ENCODE data around the gene PHF21A.
"Not testable (repeated sequence)": the region's sequence is repeated elsewhere in the genome, so short reads cannot be mapped to it uniquely, and the experiment has no call there.

PHF21A gene

DNA sequence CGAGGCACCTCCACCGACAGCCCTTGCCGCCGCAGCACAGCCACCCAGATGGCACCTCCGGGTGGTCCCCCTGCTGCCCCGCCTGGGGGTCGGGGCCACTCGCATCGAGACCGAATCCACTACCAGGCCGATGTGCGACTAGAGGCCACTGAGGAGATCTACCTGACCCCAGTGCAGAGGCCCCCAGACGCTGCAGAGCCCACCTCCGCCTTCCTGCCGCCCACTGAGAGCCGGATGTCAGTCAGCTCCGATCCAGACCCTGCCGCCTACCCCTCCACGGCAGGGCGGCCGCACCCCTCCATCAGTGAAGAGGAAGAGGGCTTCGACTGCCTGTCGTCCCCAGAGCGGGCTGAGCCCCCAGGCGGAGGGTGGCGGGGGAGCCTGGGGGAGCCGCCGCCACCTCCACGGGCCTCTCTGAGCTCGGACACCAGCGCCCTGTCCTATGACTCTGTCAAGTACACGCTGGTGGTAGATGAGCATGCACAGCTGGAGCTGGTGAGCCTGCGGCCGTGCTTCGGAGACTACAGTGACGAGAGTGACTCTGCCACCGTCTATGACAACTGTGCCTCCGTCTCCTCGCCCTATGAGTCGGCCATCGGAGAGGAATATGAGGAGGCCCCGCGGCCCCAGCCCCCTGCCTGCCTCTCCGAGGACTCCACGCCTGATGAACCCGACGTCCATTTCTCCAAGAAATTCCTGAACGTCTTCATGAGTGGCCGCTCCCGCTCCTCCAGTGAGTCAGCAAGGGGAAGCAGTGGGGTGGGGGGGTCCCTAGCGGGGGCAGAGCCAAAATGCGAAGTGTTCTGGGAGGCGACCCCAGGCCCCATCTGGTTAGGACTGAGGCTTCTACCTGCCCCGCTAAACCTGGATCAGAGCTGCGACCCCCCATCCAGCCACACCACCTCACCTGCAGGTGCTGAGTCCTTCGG lies 218.5 kb downstream of the PHF21A start:
- no peak for DNase-seq (ENCODE audit: low read depth)

DNA sequence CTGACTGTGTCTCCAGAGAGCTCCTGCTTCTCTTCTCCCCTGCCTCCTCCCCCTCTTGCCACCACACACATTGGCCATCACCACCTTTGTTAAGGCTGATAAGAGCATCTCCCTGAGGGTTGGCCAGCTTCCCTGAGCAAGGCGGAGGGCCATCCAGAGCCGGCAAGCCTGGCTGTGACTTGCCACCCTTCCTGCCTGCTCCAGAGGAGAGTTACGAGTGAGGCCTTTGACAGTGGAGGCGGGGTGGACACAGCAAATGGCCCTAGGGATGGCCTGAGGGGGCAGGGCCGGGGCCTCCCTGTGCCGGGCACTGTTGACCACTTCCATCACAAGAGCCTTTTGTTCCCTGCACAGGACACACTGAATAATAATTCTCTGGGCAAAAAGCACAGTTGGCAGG lies 219.6 kb downstream of the PHF21A start:
- no peak for DNase-seq (ENCODE audit: low read depth)

DNA sequence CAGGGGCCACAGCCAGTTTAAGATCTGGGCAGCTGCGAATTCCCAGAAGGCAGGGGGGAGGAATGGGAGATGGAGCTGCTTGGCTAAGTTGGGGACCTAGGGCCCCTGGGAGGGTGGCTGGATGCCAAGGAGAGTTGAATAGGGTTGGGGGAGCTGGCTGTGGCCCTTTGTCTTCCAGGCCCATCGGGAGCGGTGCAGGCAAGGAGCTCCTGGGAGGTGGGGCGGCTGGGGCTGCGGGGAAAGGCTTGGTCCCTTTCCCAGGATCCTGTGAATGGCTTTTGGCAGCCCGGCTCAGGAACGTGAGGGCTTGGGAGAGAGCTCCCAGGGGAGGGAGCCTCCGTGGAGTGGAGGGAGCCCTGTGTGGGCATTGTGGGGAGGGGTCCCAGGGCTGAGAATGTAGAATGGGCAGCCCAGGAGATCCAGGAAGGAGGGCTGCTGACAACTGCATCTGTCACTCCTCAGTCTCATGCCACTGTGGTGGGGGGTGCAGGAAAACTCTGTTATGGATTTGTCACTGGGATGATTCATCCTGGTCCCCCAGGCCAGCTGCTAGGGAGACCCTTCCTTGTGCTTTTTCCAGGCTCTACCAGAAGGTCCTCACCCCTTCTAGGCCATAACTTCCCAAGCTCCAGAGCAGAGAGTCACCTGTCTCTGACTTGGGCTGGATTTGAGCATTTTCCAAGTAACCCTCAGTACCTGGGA lies 220.2 kb downstream of the PHF21A start:
- no peak for DNase-seq (ENCODE audit: low read depth)

DNA sequence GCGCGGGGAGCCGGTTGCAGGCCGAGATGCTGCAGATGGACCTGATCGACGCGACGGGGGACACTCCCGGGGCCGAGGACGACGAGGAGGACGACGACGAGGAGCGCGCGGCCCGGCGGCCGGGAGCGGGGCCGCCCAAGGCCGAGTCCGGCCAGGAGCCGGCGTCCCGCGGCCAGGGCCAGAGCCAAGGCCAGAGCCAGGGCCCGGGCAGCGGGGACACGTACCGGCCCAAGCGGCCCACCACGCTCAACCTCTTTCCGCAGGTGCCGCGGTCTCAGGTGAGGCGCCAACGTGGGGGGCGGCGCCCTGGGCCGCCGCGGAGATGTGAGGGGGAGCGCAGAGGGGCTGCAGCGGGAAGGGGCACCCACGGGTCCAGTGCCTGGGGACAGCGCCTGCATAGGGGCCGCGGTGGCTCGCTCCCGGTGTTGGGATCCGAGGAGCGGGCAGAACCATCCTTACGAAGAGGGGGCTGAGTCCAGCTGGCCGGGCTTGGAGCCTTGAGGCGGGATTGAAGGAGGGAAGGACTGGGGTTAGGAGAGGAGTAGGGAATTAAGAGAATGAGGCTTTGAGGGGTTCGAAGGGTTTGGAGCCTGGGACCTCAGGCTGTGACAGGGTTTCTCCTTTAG lies 221.0 kb downstream of the PHF21A start:
- not testable (repeated sequence) for DNase-seq (ENCODE audit: low read depth)

DNA sequence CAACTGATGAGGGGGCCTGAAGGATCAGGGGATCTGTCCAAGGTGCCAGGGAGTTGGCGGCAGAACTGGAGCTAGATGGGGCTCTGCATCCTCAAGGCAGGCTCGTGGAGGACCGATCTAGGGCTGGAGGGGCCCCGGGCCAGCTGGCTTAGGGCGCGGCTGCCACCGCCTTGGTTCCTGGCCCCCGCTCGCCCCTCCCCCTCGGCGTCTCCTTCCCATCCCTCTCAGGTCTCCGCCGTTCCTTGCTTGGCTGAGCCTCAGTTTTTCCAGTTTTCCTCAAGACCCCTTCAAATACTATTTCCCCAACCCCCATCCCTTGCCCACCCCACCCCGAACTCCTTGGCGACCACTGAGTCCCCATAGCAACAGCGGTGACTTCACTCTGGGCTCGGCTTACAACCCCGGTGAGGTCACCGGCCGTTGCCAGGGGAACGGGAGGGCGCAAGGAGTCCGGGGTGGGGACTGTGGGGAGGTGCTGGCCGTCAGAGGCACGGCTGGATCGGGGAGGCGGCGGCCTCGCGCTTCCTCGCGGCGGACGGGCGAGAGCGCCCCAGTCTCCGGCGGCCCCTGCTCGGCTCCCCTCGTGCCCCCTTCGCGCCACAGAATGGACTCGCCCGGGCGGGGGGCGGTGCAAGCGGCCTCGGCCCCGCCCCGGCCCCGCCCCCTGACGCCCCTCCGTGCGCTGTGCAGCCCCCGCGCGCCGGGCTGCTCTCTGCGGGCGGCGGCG lies 221.6 kb downstream of the PHF21A start:
- peak; percentile 27 for DNase-seq (ENCODE audit: low read depth)

DNA sequence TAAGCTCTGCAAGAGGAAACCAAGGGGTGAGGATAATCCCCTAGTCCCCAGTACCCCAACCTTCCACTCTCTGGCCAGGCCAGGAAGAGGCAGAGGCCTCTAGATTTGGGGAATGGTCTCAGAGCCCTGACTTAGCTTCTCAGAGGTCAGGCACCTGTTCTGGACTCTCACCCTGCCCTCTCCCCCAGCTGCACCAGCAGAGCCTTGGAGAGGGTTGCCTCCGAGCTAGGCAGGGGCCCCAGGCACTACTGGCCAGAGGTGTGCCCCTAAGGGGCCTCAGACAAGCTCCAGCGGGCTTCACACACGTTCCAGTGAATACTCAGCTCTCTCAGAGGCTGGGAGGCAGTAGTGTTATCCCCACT lies 222.2 kb downstream of the PHF21A start:
- DNase-seq (ENCODE audit: low read depth): no peak

DNA sequence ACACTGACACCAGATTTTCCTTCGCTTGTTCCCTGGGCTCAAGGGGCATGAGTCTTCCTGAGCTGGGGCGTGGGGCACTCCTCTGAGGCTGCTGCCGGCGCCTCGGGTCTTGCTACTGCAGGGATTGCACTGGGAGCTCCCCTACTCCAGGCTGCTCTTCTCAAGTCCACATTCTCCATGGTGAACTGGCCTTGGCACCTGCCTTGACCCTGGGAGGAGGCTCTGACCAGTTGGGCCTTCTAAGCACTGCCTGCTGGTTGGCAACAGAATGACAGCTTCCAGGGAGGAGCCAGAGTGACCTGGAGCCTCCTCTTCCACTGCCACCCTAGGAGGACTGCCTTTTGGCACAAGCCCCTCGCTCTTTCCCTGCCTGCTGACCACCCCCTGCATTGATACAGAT lies 223.7 kb downstream of the PHF21A start:
- no peak for DNase-seq (ENCODE audit: low read depth)

DNA sequence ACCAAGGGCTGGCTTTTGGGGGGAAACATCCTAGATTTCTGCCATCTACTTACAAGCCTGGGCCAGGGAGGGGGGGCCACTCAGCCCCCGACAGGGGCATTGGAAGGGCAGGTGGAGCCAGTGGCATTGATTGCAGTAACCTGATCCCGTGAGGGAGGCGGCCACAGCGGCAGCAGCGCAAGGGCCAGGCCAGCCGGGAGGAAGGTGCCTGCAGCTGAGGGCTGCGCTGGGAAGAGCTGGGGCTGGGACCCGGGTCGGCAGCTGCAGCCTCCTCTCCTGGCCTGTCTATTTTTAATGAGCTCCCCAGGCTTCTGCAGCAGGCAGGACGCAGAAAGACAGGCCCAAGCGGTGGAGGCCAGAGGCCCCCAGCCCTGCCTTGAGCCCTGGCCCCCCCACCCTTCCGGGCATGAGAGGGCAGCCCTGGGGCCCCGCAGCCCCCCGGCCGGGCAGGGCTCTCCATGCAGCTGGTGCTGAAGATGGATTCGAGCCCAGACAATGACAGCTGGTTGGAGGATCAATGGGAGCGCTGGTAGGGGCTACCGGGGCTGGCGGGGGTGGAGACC lies 224.8 kb downstream of the PHF21A start:
- DNase-seq (ENCODE audit: low read depth): no peak

DNA sequence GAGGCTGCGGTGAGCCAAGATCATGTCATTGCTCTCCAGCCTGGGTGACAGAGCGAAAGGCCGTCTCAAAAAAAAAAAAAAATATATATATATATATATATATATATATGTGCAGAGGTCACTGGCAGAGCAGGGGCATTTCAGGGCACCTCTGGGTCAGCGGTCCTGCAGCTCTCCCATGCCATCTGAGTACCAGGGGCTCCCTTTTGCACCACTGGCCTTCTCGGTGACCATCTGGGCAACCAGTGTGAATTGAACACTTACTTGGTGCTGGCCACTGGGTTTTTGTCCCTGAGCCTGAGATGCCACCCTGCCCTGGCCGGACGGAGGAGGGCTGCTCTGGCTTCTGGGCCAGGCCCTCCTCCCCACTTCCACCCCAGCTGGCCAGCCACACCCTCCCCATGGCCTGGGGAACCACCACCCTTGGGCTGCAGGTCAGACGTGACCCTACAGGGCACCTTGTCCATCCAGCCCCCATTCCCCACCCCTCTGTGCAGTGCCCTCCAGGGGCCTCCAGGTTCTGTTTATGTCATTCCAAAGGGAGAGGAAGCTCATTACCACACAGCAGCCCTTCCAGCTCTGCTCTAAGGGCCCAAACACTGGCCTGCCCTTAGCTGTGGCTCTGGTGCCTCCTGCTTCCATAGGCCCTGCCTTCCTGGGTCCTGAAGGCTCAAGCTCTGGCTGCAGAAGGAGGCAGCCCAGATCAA lies 225.5 kb downstream of the PHF21A start:
- DNase-seq (ENCODE audit: low read depth): no peak

DNA sequence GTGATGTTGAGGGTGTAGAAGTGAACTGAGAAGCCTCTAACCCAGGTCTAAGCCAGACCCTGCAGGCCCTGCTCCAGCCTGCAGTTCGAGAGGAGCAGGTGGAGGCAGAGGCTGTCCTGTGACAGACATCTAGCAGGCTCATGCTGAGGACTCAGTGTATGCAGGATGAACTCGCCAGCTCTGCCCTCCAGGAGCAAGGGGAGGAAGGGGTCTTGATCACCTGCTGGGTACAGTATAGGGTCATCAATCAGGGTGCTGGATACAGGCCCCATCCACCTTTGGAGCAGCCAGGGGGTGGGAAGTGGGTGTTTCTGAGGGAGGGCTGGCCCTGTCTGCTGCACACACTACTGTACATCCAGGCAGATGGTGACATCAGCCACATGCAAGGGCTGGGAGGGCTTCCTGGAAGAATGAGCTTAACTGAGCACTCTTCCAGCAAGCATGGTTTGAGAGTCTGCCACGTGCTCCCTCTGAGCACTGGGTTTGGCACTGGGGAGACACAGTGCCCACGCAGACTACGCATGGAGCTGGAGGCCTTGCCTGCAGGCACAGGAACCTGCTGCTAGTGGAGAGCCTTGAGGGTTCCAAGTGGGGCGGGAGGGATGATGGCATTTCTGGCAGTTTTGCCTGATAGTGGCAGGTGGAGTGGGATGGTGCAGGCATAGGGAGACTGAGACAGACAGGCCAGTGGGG lies 226.6 kb downstream of the PHF21A start:
- no peak for DNase-seq (ENCODE audit: low read depth)

DNA sequence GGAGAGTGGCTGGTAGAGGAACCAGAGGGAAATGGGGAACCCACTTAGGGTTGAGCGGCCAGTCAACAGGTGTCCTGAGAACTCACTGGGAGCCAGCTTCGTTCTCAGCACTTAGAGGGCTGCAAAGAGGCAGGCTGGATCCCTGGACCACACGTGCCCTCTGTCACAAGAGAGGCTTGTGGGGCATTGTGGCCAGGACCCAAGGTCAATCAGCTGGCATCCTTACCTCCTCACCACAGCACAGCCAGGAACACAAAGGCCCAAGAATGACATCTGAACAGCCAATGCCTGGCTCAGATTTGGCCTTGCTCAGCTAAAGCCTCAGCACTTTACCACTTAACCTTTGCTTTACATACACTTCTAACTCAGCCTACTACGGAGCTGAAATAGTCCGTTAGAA lies 228.4 kb downstream of the PHF21A start:
- no peak for DNase-seq (ENCODE audit: low read depth)

DNA sequence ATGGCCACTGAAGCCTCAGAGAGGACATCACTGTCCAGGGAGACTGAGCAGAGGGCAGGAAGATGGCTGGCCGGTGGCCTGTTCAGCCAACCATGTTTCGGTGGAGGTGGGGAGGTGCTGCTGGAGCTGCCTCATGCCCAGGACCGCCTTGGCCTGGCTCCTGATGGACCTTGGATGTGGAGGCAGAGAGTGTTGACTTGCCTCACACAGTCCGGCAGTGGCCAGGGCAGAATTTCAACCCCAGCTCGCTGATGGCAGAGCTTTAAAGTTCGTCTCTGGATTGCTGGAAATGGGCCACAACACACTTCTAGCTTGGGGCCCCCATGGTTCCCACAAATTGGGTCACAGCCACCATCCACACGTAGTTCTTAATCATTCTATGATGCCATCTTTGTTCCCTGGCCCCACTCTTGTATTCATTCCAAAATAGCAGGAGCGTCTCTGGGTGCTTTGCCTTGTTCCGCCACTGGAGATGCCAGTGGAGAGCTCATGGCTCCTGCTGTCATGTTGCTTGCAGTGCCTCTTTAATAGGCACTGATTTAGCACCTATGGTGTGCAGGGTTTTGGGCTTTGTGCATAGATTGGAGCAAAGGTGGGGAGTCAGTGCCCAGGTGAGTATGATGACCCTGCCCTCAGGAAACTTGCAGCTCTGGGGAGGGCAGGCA lies 230.2 kb downstream of the PHF21A start:
- no peak for DNase-seq (ENCODE audit: low read depth)

DNA sequence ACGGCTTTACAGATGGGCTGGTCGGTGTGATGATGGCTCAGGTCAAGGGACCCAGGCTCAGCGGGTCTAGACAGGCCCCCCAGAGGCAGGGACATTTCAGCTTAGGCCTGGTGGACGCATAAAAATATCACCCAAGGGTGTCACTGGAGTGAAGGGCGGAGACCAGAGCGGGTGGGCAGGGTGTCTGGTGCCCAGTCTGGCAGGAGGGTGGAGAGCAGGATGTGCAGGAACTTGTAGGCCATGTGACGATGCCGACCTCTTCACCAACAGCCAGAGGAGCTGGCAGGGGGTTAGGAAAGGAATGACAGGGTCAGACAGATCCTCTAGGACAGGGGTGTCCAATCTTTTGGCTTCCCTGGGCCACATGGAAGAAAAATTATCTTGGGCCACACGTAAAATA lies 231.3 kb downstream of the PHF21A start:
- no peak for DNase-seq (ENCODE audit: low read depth)

DNA sequence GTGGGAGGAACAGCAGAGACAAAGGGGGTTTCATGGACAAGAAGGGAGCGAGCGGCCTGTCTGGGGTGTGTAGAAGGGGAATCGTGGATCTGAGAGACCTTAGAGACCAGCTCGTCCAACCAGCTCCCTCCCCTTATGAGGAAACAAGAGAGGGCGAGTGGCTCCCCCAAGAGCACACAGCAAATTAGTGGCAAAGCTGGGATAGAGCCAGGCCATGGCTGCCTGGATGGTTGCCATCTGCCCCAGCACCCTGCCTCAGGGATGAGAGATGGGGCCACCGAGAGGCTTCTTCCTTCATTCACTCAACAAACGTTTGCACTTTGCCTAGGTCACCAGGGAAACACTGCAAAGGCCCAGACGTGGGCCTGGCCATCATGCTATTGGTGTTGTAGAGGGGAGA lies 231.7 kb downstream of the PHF21A start:
- DNase-seq (ENCODE audit: low read depth): no peak

DNA sequence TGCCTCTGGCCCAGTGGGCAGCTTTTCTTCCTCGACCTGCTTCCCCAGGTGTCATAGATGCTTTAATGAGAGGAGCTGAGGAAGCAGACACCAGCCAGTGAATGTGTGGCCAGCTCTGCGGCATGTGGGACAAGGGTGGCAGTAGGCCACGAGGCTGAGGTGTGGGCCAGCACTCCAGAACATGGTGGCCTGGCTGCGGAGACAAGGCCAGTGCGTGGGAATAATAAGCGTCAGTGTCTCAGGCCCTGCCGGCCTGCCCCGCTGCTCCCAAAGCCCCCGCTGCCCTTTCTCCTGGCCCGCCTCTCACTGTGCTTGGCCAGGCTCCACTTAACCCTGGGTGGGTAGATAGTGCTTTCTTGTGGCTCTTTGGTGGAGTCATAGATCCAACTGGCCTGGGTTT lies 233.7 kb downstream of the PHF21A start:
- DNase-seq (ENCODE audit: low read depth): no peak

DNA sequence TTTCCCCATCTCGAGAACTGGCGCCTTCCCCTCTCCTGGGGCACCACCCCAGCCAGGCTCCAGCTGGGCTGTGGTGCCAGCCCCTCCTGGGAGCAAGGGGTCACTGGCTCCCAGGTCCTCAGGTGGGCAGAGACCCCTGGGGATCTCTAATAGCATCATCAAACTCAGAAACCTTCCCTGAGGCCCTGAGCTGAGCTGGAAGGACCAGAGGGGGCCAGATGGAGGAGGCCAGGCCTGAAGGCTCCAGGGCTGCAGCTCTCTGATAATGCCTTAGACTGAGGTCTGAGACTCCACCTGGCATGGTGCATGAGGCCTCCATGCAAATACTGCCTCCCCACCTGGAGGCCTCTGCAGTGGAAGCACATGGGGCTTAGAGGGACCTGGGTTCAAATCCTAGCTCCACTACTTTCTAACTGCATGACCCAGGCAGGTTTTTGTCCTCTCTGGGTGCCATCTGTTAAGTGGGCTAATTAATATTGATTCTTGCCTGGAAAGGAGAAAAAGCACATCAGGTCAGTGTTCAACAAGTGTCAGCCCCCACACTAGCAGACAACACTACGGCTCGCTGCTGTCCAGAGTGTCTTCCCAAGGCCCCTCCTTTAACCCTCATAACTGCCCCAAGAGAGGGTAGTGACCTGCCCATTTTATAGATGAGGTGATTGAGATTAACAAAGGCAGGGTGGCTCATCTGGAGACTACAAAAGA lies 234.3 kb downstream of the PHF21A start:
- no peak for DNase-seq (ENCODE audit: low read depth)

DNA sequence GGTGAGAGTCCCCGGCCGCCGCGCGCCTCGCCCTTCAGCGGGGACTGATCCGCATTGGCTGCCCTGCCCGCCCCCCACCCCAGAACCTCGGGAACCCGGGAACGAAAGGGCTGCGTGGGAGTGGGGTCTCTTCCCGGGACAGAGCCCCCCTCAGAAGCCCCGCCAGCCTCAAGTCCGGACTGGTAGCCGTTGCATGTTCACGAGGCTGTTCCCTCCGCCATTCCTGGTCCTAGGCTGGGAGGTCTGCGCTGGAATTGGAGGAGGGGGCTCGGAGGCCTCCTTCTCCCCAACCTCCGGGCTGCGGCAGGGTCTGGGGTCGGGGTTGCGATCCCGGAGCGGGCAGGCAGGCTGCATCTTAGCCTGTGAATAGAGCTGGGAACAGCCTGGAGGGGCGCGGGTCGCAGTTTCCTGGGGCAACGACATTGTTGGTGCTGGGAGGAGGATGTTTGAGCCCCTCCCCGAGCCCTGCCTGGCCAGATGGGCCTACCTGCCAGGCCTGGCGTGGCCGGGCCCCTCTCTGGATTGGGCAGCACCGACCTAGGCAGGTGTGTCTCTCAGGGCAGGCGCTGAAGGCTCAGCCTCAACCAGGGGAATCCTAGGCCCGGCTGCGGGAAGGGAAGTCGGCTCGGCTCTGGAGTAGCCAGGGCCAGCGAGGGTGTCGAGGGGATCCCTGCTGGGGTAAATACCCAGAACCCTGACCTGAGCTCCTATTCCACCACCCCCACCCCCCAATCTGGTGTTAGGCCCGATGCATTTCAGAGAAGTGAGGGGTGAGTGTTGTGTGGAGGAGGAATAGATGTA lies 235.1 kb downstream of the PHF21A start:
- no peak for DNase-seq (ENCODE audit: low read depth)

DNA sequence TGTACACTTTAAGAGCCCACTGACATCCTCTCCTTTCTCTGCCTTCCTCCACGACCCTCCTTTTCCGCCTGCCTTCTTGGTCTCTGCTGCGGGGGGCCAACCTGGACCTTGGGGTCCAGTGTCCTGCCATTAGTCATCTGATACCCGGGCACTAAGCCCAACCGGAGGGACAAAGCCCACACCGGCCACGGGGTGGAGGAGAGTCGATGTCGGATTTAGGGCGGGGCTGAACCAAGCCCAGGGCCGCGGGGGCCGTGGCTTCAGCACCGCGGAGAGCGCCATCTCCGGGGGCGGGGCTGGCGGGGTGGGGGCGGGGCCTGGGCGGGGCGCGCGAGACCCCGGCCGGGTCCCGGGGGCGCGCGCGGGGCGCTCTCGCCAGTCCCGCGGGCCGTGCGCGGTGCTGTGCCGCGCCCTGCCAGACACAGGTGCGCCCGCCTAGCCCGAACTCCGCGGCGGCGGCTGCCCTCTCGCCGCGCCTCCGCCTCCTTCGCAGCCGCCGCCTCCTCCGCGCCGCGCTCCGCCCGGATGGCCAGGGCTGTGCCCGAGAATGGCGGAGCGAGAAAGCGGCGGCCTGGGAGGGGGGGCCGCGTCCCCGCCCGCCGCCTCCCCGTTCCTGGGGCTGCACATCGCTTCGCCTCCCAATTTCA lies 235.9 kb downstream of the PHF21A start, which contains the start of gene MAPK8IP1:
Gene MAPK8IP1 (plus strand): TSS at position 378 of the 647 bp plus-strand sequence. CDS start 170 bp downstream, at position 548.
- DNase-seq (ENCODE audit: low read depth): no peak
